Esophagus squamous epithelium (tissue), 5 donors: Measurements from ENCODE around the gene TRPM8. TPM values are rescaled to one million over a fixed set of nuclear protein-coding genes. Genes with fewer than 3 reads are reported as not detected.

Source experiments
- DNase-seq: peaks from one replicate; lab custom pipeline; 2025; lab: John Stamatoyannopoulos, UW
- H3K27ac ChIP-seq, 4 donors: fragments of 200-600 bp; sonication (generic); one replicate each; pipeline ENCODE4 v1.5.1; 2016 to 2019; ENCODE audit warnings: mild to moderate bottlenecking in 1 of 4
- H3K27me3 ChIP-seq, 4 donors: fragments of 200-600 bp; sonication (generic); 1 replicate in 3 of 4; 2 replicates in 1 of 4; pipeline versions ENCODE4 v1.5.1 to v1.6.0; 2017 to 2021; ENCODE audit warnings: antibody characterized with exemption in 1 of 4
- H3K36me3 ChIP-seq, 3 donors: fragments of 200-600 bp; sonication (generic); one replicate each; pipeline ENCODE4 v1.5.1; 2016 to 2019
- H3K4me1 ChIP-seq, 3 donors: fragments of 200-600 bp; sonication (generic); one replicate each; pipeline ENCODE4 v1.5.1; 2017 to 2019
- H3K4me3 ChIP-seq, 4 donors: fragments of 200-600 bp; sonication (generic); 1 replicate in 3 of 4; 2 replicates in 1 of 4; pipeline ENCODE4 v1.5.1; 2016 to 2019; ENCODE audit warnings: mild to moderate bottlenecking in 2 of 4, moderate library complexity in 1 of 4
- H3K9me3 ChIP-seq, 3 donors: fragments of 200-600 bp; sonication (generic); one replicate each; pipeline ENCODE4 v1.5.1; 2016 to 2019
- CTCF ChIP-seq, 6 experiments: fragments of 450-650 bp in 4 of 6; fragments of 200-600 bp in 2 of 6; sonication (generic) in 2 of 6; IDR thresholded peaks; one replicate each; pipeline ENCODE4 v1.5.1; 2016 to 2019; ENCODE audit warnings: antibody characterized with exemption in 6 of 6, mild to moderate bottlenecking in 4 of 6, moderate library complexity in 4 of 6
- POLR2A ChIP-seq, 4 donors: fragments of 450-650 bp; IDR thresholded peaks; one replicate each; pipeline ENCODE4 v1.6.1; 2017; ENCODE audit warnings: antibody characterized with exemption in 4 of 4, mild to moderate bottlenecking in 4 of 4, moderate library complexity in 3 of 4
- WGBS, 2 donors: methylation state at CpG; one replicate each; pipeline ENCODE4 v1.1.5; 2018; 5-methylcytosine and 5-hydroxymethylcytosine counted together
- intact Hi-C: fragments of 100-400 bp; cut with DNase I; formaldehyde crosslinking; loops from one replicate; pipeline ENCODE4 v1.15.0; 2022
- total RNA-seq, 4 donors: library from RNA; depleted of rRNA; stranded (reverse); fragments of >200 nt; gene quantifications; one replicate each; pipeline ENCODE4 v1.1.0, GENCODE V29; 2016
- donor health status: DM: yes; HTN: yes; CAD: no.

The TRPM8 gene
- total RNA-seq, 4 donors from 2014 or later: not detected

GRCh38 chr2:233912691-233913423, 4.3 kb upstream of the TRPM8 start:
- peaks cover 0 to 56% (median 0%) of the 10 kb centered on the region in 4 donors for H3K27me3 ChIP-seq
- no peak for TF ChIP-seq POLR2A (IDR thresholded peaks at IDR 0.05)
- no peak for TF ChIP-seq CTCF (IDR thresholded peaks at IDR 0.05)
- WGBS, 2 donors: 4 to 21% methylated on average over 4 to 6 of the region's 9 CpGs
- DNase-seq: no peak
- no peak overlapping the region for H3K27ac ChIP-seq
- H3K4me3 ChIP-seq: no peak overlapping the region
- no peaks in the 10 kb centered on the region for H3K4me1 ChIP-seq
- intact Hi-C loops: no loop called here
- no peaks in the 10 kb centered on the region for H3K36me3 ChIP-seq
- H3K9me3 ChIP-seq: no peaks in the 10 kb centered on the region

- WGBS, 2 donors: 13 to 19% methylated on average over 2 of the region's 2 CpGs
- intact Hi-C loops: no loop called here
- TF ChIP-seq POLR2A (IDR thresholded peaks at IDR 0.05) (no peak), CTCF (IDR thresholded peaks at IDR 0.05) (peak in 1 of 6 experiments; percentile 13)
- DNase-seq: no peak
- Histone ChIP-seq H3K9me3 (no peaks in the 10 kb centered on the region), H3K27me3 (peaks cover 0 to 57% (median 0%) of the 10 kb centered on the region in 4 donors), H3K27ac (no peak overlapping the region), H3K4me1 (no peaks in the 10 kb centered on the region), H3K4me3 (no peak overlapping the region), H3K36me3 (no peaks in the 10 kb centered on the region)
Measured at GRCh38 chr2:233915128-233915527, 2.0 kb upstream of the TRPM8 start.

GRCh38 chr2:233919319-233919718, 2.1 kb downstream of the TRPM8 start:
- no peak for DNase-seq
- Histone ChIP-seq H3K4me3 (no peak overlapping the region), H3K36me3 (no peaks in the 10 kb centered on the region), H3K9me3 (no peaks in the 10 kb centered on the region), H3K4me1 (no peaks in the 10 kb centered on the region), H3K27ac (no peak overlapping the region), H3K27me3 (peaks cover 0 to 49% (median 0%) of the 10 kb centered on the region in 4 donors)
- WGBS, 2 donors: 82 to 87% methylated on average over 1 of the region's 1 CpG
- intact Hi-C loops: no loop called here
- TF ChIP-seq POLR2A (IDR thresholded peaks at IDR 0.05) (no peak), CTCF (IDR thresholded peaks at IDR 0.05) (no peak)

GRCh38 chr2:233919938-233920337, 2.8 kb downstream of the TRPM8 start:
- Histone ChIP-seq H3K27ac (no peak overlapping the region), H3K36me3 (no peaks in the 10 kb centered on the region), H3K9me3 (no peaks in the 10 kb centered on the region), H3K27me3 (peaks cover 0 to 50% (median 0%) of the 10 kb centered on the region in 4 donors), H3K4me1 (no peaks in the 10 kb centered on the region), H3K4me3 (no peak overlapping the region)
- DNase-seq: no peak
- TF ChIP-seq POLR2A (IDR thresholded peaks at IDR 0.05): no peak
- no peak for TF ChIP-seq CTCF (IDR thresholded peaks at IDR 0.05)
- WGBS, 2 donors: 71 to 78% methylated on average over 3 of the region's 3 CpGs
- intact Hi-C loops: no loop called here

GRCh38 chr2:233922471-233922870, 5.3 kb downstream of the TRPM8 start:
- Histone ChIP-seq H3K27me3 (peaks cover 0 to 41% (median 0%) of the 10 kb centered on the region in 4 donors), H3K4me3 (no peak overlapping the region), H3K9me3 (no peaks in the 10 kb centered on the region), H3K27ac (no peak overlapping the region), H3K36me3 (no peaks in the 10 kb centered on the region), H3K4me1 (peaks cover 0 to 5% (median 4%) of the 10 kb centered on the region in 3 donors)
- TF ChIP-seq CTCF (IDR thresholded peaks at IDR 0.05) (no peak), POLR2A (IDR thresholded peaks at IDR 0.05) (no peak)
- no peak for DNase-seq
- WGBS, 2 donors: 5 to 28% methylated on average over 1 of the region's 1 CpG
- intact Hi-C loops: no loop called here
